Heart right ventricle (tissue), 16 donors: Measurements from ENCODE around the gene COL23A1. TPM values are rescaled to one million over a fixed set of nuclear protein-coding genes. Genes with fewer than 3 reads are reported as not detected.

ENCODE experiments used
- ATAC-seq, 8 donors: fragments of 200-7000 bp; cut with Tn5 transposase; one replicate each; pipeline ENCODE4 v1.9.1; 2020; ENCODE audit warnings: mild to moderate bottlenecking in 8 of 8, moderate library complexity in 8 of 8, moderate number of reproducible peaks in 1 of 8
- DNase-seq, 2 donors: peaks; one replicate each; pipeline ENCODE4 v3.0.0-alpha.2; 2020
- H3K27ac ChIP-seq, 10 donors: fragments of 200-600 bp; sonication (generic) in 2 of 10; one replicate each; pipeline versions ENCODE4 v1.5.0 to v1.8.0; 2020 to 2022; ENCODE audit warnings: mild to moderate bottlenecking in 3 of 10
- H3K27me3 ChIP-seq, 7 donors: fragments of 200-600 bp; one replicate each; pipeline ENCODE4 v1.8.0; 2021 to 2022; ENCODE audit warnings: mild to moderate bottlenecking in 2 of 7
- H3K36me3 ChIP-seq, 9 donors: fragments of 200-600 bp; sonication (generic) in 1 of 9; one replicate each; pipeline versions ENCODE4 v1.5.0 to v1.8.0; 2020 to 2022; ENCODE audit warnings: mild to moderate bottlenecking in 2 of 9
- H3K4me1 ChIP-seq, 9 donors: fragments of 200-600 bp; sonication (generic) in 1 of 9; one replicate each; pipeline versions ENCODE4 v1.5.0 to v1.8.0; 2020 to 2022; ENCODE audit warnings: mild to moderate bottlenecking in 4 of 9
- H3K4me3 ChIP-seq, 10 donors: fragments of 200-600 bp; sonication (generic) in 2 of 10; one replicate each; pipeline versions ENCODE4 v1.5.0 to v1.8.0; 2020 to 2022; ENCODE audit warnings: mild to moderate bottlenecking in 7 of 10, moderate library complexity in 2 of 10
- H3K9me3 ChIP-seq, 11 donors: fragments of 200-600 bp in 10 of 11; sonication (generic) in 2 of 11; one replicate each; pipeline versions ENCODE4 v1.5.0 to v1.8.0; 2013 to 2022; ENCODE audit warnings: mild to moderate bottlenecking in 2 of 11, control low read depth in 1 of 11, moderate library complexity in 1 of 11
- WGBS, 2 donors: extraction: QIAGEN DNeasy Blood & Tissue Kit; methylation state at CpG; one replicate each; pipeline ENCODE4 v1.1.7; 2013; ENCODE audit warnings: inconsistent platforms in 1 of 2; 5-methylcytosine and 5-hydroxymethylcytosine counted together
- intact Hi-C, 10 donors: fragments of 100-400 bp; cut with DNase I; formaldehyde crosslinking; loops; one replicate each; pipeline versions ENCODE4 v1.11.1 to v1.14.2; 2022
- polyA plus RNA-seq, 2 donors: library from polyadenylated mRNA; stranded (reverse); fragments of 200-250 nt; gene quantifications; one replicate each; pipeline ENCODE4 v1.2.3, GENCODE V29; 2013
- total RNA-seq, 10 donors: library from RNA; stranded (reverse); fragmentation: NEBNext Ultra II Directional in 3 of 10; extraction: Animal tissue kit (Norgen Biotek cat#: 25700) in 3 of 10; gene quantifications; one replicate each; pipeline versions ENCODE4 v1.2.1 to v1.2.4, GENCODE V29; 2021 to 2023
- TF ChIP-seq, protein P1 (sequence below), 9 donors: fragments of 200-600 bp; sonication (generic) in 2 of 9; IDR thresholded peaks; one replicate each; pipeline versions ENCODE4 v1.5.0 to v1.8.0; 2021 to 2022; ENCODE audit warnings: antibody characterized with exemption in 9 of 9, mild to moderate bottlenecking in 5 of 9, moderate library complexity in 1 of 9
- donor health status: Arrhythmogenic right ventricular cardiomyopathy.
- donor health status: ischemic (EF 13 %, LVEDD 7.1; RV severe dilation, severe dysfunction).
- donor health status: healthy with polysubstance abuse.
- donor health status: DM: no; HTN: yes; CAD: no.
- donor health status: DM: no; HTN: no; CAD: no.
- donor health status: ischemic (EF 25% LVEDD 6.9; RV normal size, moderate dysfunction).
- donor health status: ischemic (EF 25% LVEDD 5.7; RV mildly dilated, moderate dysfunction).
- donor health status: healthy.
- donor health status: DM: yes; HTN: yes; CAD: no.
- donor health status: Ischemic cardiomyopathy.
- donor health status: ischemic (EF 35%, LVEDD 5.7; RV mildly dilated, moderate dysfunction).
- donor health status: nonischemic (EF 11% LVEDD 7.7; RV severe dilation, severe dysfunction).
- donor health status: DM: yes; HTN: yes; CAD: no.
- donor health status: PGD.
- donor health status: ischemic (EF 29% LVEDD 5.4; RV normal size, mild dysfunction).
- donor health status: nonischemic (EF 23%, LVEDD 6.1; RV moderate dilation, normal function).

COL23A1 gene
- total and polyA plus RNA-seq, 12 donors, result 8.9 to 29.0 (median 16.2) TPM

DNA sequence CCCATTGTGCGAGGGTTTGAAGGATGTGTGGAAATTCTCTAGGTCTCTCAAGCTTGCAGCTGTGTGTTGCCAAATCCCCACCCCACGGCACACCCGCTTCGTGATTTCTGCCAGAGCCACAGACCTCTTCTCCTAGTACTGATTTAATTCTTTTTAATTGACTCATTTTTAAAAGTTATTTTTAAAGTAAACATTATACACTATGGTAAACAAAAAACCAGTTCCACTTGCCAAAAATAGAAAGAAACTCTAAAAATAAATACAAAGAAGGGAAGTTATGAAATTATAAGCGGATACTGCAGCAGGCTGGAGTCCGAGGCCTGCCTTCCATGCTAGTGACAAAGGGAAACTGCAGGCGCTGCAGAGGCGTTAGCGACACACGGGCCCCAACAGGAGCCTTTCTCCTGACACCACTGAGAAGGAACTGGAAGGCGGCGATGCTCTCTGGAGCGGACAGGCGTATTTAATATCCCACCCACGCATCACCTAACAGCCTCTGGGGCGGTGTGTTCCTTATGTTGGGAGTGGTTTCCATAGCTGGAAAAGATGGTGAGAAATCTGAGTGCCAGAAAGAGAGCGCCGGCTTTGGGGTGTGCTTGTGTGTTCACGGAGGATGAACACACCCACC, 122.5 kb downstream of the COL23A1 start:
- 41 to 57% methylated on average over 19 of the region's 19 CpGs for WGBS, 2 donors
- H3K36me3 ChIP-seq, result no peaks in the 10 kb centered on the region
- peaks cover 0 to 25% (median 21%) of the 10 kb centered on the region in 9 donors for H3K4me1 ChIP-seq
- H3K27ac ChIP-seq, result peak overlapping the region in 6 of 10 donors; percentile 13 to 65 (median 38)
- peak overlapping the region in 4 of 10 donors; percentile 9 to 33 (median 22) for H3K4me3 ChIP-seq
- peak; percentile 44 to 92 (median 72) for ATAC-seq
- TF ChIP-seq, protein P1, sequence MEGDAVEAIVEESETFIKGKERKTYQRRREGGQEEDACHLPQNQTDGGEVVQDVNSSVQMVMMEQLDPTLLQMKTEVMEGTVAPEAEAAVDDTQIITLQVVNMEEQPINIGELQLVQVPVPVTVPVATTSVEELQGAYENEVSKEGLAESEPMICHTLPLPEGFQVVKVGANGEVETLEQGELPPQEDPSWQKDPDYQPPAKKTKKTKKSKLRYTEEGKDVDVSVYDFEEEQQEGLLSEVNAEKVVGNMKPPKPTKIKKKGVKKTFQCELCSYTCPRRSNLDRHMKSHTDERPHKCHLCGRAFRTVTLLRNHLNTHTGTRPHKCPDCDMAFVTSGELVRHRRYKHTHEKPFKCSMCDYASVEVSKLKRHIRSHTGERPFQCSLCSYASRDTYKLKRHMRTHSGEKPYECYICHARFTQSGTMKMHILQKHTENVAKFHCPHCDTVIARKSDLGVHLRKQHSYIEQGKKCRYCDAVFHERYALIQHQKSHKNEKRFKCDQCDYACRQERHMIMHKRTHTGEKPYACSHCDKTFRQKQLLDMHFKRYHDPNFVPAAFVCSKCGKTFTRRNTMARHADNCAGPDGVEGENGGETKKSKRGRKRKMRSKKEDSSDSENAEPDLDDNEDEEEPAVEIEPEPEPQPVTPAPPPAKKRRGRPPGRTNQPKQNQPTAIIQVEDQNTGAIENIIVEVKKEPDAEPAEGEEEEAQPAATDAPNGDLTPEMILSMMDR (IDR thresholded peaks at IDR 0.05), result no peak
- no peaks in the 10 kb centered on the region for H3K9me3 ChIP-seq
- intact Hi-C loops, result loop anchor here in 3 of 10 donors (10.0 kb wide), 3 partner anchors 67 to 183 kb away; no protein-coding TSS in a partner anchor
- DNase-seq, result peak; percentile 38 to 47
- H3K27me3 ChIP-seq, result no peaks in the 10 kb centered on the region

GRCh38 chr5:178467205-178467567, 123.0 kb downstream of the COL23A1 start:
- 54 to 62% methylated on average over 7 of the region's 7 CpGs for WGBS, 2 donors
- H3K27me3 ChIP-seq, result no peaks in the 10 kb centered on the region
- DNase-seq (no peak), ATAC-seq (peak in 4 of 8 donors; percentile 7 to 34 (median 22))
- no peaks in the 10 kb centered on the region for H3K36me3 ChIP-seq
- H3K4me1 ChIP-seq, result peaks cover 0 to 25% (median 21%) of the 10 kb centered on the region in 9 donors
- intact Hi-C loops, result loop anchor here in 3 of 10 donors (10.0 kb wide), 3 partner anchors 68 to 182 kb away; no protein-coding TSS in a partner anchor
- TF ChIP-seq, protein P1 (IDR thresholded peaks at IDR 0.05), result no peak
- H3K27ac ChIP-seq, result peak overlapping the region in 5 of 10 donors; percentile 20 to 65 (median 47)
- peak overlapping the region in 1 of 10 donors; percentile 33 for H3K4me3 ChIP-seq
- H3K9me3 ChIP-seq, result no peaks in the 10 kb centered on the region

DNA sequence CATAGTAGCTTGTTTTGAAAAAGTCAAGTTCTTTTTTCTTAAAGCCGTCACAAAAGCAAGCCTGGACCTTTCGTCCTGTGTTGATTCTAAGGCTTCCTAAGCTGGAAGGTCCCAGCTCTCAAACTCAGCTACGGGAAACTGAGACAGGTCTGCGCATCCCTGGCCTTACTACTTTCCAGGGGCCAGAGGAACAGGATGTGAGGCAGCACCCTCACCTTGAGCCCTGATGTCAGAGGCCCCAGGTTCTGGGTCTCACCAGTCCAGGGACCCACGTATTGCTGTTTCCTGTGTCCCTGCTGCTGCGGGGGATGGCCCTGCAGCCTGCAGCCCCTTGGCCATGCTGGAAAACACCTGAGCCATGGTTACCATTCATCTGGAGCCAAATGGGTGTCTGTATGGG, 123.9 kb downstream of the COL23A1 start:
- Histone ChIP-seq H3K4me3 (no peak overlapping the region), H3K36me3 (no peaks in the 10 kb centered on the region), H3K27ac (no peak overlapping the region), H3K27me3 (no peaks in the 10 kb centered on the region), H3K9me3 (no peaks in the 10 kb centered on the region), H3K4me1 (peaks cover 0 to 31% (median 26%) of the 10 kb centered on the region in 9 donors)
- WGBS, 2 donors, result 96% methylated on average over 6 of the region's 6 CpGs
- DNase-seq (no peak), ATAC-seq (no peak)
- intact Hi-C loops, result loop anchor here in 3 of 10 donors (10.0 kb wide), 3 partner anchors 68 to 182 kb away; no protein-coding TSS in a partner anchor
- TF ChIP-seq, protein P1 (IDR thresholded peaks at IDR 0.05), result no peak

- intact Hi-C loops, result loop anchor here in 3 of 10 donors (10.0 kb wide), 3 partner anchors 69 to 181 kb away; no protein-coding TSS in a partner anchor
- Histone ChIP-seq H3K27ac (no peak overlapping the region), H3K4me3 (no peak overlapping the region), H3K27me3 (no peaks in the 10 kb centered on the region), H3K9me3 (no peaks in the 10 kb centered on the region), H3K36me3 (no peaks in the 10 kb centered on the region), H3K4me1 (peaks cover 0 to 35% (median 28%) of the 10 kb centered on the region in 9 donors)
- WGBS, 2 donors, result 92 to 95% methylated on average over 16 of the region's 16 CpGs
- TF ChIP-seq, protein P1 (IDR thresholded peaks at IDR 0.05), result no peak
- no peak for ATAC-seq
- DNase-seq, result no peak
These were observed 124.3 kb downstream of the COL23A1 start for GRCh38 chr5:178465861-178466288.
